ENCODE results near the gene UGT1A1.

GRCh38 chr2:233768076-233768475 lies 8.0 kb downstream of the UGT1A1 start:
- no peak for TF ChIP-seq POLR2A (IDR thresholded peaks at IDR 0.05; ENCODE audit: extremely low read depth, insufficient read length)
- TF ChIP-seq CTCF (IDR thresholded peaks at IDR 0.05; ENCODE audit: low read depth, low read length), result no peak

Data from NB4 (cell line).